GM12875 (cell line): ENCODE results near the gene AKNA.

Experiments
- H3K4me3 ChIP-seq: one replicate; pipeline ENCODE4 v1.5.1; 2011; ENCODE audit warnings: low read depth, low read length, control low read depth
- CTCF ChIP-seq: IDR thresholded peaks from 2 replicates; pipeline ENCODE4 v1.5.1; 2011; ENCODE audit warnings: low read depth, mild to moderate bottlenecking, control low read depth, inconsistent platforms, low read length, moderate library complexity, borderline replicate concordance; ENCODE audit not compliant: insufficient read depth

Gene AKNA

DNA sequence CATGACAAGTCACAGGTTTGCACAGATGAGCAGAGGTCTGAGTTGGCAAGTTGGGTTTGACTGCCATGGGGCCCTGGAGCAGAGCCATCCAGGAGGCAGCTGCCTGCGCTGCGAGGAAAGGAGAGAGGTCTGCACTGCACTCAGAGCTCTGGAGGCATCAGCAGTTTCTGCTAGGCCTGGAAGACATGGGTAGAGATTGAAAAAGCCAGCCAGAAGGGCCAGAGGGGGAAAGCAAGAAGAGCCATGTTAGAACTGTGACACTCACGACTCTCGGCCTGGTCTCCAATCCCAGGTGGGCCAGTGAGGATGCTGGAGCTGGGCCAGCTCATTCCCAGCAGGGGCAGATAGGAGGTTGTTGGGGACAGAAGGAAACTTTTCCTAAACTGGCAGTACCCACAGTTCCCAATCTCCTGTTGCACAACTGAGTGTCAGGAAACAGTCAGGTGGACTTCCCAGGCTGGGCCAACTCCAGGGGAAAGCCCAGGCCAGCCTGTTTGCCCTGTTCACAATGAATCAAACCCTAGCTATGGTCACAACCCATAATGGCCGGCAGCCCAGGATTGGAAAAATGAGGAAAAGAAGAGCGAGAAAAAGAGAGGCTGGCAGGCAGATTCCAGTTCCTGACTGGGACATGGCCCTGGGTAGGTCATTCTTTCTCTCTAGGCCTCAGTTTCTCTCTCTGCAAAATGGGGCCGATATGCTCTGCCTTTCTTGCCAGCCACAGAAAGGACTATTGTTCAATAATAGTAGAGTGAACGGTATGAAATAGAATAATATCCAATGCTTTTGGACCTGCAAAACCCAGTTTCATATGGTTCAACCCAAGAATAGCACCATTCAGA, 72.7 kb downstream of the AKNA start:
- no peak for TF ChIP-seq CTCF
- H3K4me3 ChIP-seq = no peak overlapping the region

DNA sequence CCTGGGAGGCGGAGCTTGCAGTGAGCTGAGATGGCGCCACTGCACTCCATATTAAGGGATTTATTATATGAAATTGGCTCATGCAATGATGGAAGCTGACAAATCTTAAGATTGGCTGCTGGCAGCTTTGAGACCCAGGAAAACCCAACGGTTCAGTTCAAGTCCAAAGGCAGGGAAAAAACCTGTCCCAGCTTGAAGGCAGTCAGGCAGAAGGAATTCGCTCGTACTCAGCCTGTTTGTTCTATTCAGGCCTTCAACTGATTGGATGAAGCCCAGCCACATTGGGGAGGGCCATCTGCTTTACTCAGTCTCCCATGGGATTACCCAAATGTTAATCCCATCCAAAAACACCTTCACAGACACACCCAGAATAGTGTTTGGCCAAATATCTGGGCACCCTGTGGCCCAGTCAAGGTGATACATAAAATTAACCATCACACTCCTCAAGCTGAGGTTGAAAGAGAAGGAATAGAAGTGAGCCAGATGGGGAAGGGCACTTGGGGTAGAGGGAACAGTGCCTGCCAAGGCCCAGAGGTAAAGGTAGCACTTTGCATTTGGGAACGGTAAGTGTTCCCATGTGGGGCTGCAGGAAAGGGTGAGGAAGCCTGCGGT, 73.4 kb downstream of the AKNA start:
- H3K4me3 ChIP-seq = no peak overlapping the region
- TF ChIP-seq CTCF = no peak

DNA sequence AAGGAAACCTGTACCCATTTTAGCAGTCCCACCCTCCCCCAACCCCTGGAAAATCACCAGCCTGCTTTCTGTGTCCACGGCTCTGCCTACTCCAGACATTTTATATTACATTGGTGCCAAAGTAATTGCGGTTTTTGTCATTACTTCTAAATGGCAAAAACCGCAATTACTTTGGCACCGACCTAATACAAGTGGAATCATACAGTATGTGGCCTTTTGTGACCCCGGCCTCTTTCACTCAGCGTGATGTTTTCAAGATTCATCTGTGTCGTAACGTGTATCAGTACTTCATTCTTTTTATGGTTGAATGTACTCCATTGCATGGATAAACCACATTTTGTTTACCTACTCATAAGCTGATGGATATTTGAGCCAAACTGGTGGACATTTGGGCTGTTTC, 74.6 kb downstream of the AKNA start:
- H3K4me3 ChIP-seq = no peak overlapping the region
- no peak for TF ChIP-seq CTCF

- H3K4me3 ChIP-seq = no peak overlapping the region
- TF ChIP-seq CTCF = no peak
Observed at GRCh38 chr9:114312513-114312875, 75.3 kb downstream of the AKNA start.

- H3K4me3 ChIP-seq = no peak overlapping the region
- TF ChIP-seq CTCF = no peak
Observed at GRCh38 chr9:114311571-114312512, 75.9 kb downstream of the AKNA start.

DNA sequence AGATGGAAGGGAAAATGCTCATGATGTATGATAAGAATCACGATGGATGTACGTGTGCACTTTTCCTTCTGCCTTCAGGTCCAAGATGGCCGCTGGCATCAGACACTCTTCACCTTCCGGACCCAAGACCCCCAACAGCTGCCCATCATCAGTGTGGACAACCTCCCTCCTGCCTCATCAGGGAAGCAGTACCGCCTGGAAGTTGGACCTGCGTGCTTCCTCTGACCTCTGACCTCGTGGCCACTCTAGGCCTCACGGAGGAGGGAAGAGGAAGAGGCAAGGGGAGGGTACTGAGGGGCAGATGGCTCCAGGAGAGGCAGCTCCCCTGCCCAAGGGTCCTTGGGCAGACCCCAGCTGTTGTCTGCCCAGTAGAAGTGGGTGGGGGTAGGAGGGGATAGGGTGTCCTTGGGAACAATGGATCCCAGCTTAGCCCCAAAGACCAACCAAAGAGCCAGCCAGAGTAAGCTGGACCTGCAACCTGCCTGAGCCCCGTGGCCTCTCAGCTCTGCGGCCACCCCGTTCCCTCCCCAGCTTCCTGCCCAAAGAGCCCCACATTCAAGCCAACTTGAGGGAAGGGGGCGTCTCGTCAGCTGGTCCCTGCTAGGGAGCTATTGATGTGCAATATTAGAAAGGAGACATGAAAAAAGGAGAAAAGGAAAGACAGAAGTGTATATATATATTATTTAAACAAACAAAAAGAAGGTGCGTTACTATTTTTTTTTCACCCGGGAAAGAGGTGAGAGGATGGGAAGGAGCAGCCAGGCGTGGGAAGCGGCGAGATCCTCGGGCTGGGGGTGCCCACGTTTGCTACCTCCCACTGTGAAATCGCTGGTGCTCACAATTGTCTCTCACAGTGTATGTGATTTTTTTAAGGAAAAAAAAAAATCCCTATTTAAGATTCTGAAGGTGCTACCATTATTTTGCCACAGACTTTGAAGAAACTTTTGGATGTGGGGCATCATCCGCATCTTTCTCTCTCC, 77.0 kb downstream of the AKNA start:
- no peak overlapping the region for H3K4me3 ChIP-seq
- no peak for TF ChIP-seq CTCF
